ENCODE results near the gene DPY30. TPM values are rescaled to one million over a fixed set of nuclear protein-coding genes. Genes with fewer than 3 reads are reported as not detected.
A peak's percentile ranks its signal among the peaks of the same experiment; 100 is the strongest.

Gene DPY30
- total RNA-seq, 1 experiment from 2014 or later = 233 TPM

- no peak for DNase-seq (ENCODE audit: low spot score)
Observed at GRCh38 chr2:32009516-32010256, 29.9 kb downstream of the DPY30 start.

DNA sequence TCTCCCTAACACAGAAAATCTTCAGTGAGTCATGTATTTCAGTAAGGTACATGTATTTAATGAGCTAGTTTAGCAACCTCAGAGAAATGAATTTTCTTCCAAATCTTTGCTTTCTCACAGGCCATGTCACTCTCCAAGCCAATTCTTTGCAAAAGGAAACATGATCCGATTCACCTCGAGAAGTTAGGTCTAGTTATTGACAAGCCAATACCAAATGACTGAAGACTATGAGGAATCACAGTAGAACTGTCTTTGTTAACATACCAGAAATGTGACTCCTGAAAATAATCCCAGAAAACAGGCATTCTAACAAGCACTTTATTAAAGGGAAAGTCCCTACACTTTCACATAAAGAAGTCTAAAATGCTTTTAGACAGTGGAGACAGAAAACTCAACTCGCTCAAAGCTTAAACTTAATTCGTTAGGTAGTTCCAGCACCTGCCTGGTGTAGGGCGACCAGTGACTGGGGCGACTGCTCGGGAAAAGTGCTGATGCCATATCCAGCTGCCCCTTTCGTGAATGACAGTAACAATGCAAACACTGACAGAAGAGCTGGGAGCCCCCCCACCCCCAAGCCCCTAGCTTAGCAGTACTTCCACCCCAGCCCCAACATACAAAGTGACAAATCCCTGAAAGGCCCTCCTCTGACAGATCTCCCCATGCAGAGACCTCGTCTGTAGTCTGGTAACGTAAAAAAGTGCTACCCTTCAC is 30.6 kb downstream of the DPY30 start:
- peak; percentile 8 for DNase-seq (ENCODE audit: low spot score)

DNA sequence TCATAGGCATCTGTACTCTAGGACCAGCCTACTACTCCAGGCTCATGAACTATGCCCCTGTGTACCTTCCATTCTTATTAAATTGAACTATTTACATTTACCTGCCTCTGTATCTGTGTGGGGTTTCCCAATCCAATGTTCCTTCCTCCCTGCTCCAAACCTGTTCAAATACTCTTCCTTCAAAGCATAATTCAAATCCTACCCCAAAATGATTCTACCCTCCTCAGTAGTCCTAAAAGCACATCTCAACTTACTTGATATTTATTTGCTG is 32.5 kb downstream of the DPY30 start:
- DNase-seq (ENCODE audit: low spot score) = no peak

DNA sequence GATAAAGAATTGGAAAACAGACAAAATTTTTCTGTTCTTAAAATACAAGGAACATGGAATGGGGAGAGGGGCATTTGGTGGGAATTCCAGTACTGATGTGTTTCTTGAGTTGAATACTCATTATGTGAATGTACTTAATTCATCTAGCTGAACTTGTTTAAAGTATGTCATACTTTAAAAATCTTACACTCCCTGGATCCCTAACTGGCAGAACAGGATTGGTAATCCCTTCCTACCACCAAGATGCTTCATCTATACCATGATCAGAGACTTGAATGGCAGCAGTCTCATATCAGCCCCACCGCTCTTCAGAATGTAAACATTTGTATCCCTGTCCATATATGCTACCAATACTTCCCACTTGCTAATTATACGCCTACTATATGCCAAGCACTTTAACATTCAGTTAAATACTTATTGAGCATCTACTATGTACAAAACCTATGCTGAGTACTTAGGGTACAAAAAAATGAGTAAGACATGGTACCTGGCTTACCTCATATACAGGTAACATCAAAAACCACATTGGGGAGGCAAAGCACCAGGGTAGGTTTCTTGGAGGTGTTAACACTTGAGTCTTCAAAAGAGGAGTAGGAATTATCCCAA is 34.1 kb downstream of the DPY30 start:
- DNase-seq (ENCODE audit: low spot score) = no peak

GRCh38 chr2:32003791-32004190 is 35.8 kb downstream of the DPY30 start:
- DNase-seq (ENCODE audit: low spot score) = no peak

GRCh38 chr2:32002406-32002805 is 37.2 kb downstream of the DPY30 start:
- DNase-seq (ENCODE audit: low spot score) = no peak

- no peak for DNase-seq (ENCODE audit: low spot score)
Observed at GRCh38 chr2:31999438-31999837, 40.2 kb downstream of the DPY30 start.

- no peak for DNase-seq (ENCODE audit: low spot score)
Observed at GRCh38 chr2:31998731-31999383, 40.7 kb downstream of the DPY30 start.

GRCh38 chr2:31997653-31998052 is 42.0 kb downstream of the DPY30 start:
- DNase-seq (ENCODE audit: low spot score) = no peak

DNA sequence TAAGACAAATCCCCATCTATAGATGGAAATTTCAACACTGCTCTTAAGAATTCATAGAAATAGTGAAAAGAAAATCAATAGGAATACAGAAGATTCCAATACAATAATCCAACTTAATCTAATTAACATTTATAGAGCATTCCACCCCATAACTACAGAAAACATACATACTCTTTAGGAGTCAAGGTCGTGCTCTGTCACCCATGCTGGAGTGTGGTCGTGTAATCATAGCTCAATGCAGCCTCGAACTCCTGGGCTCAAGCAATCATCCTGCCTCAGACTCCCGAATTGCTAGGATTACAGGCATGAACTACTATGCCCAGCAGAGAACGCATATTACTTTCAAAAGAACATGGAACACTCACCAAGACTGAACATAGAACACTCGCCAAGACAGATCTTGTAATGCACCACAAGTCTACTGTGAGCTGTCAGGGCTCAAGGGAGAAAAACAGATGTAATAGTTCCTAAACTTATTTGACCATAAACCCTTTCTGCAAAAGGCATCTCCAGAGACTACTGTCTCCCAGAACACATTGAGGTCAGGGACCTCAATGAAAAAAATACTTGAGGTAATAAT is 42.9 kb downstream of the DPY30 start:
- DNase-seq (ENCODE audit: low spot score) = no peak

GRCh38 chr2:31992934-31993333 is 46.7 kb downstream of the DPY30 start:
- DNase-seq (ENCODE audit: low spot score) = no peak

DNA sequence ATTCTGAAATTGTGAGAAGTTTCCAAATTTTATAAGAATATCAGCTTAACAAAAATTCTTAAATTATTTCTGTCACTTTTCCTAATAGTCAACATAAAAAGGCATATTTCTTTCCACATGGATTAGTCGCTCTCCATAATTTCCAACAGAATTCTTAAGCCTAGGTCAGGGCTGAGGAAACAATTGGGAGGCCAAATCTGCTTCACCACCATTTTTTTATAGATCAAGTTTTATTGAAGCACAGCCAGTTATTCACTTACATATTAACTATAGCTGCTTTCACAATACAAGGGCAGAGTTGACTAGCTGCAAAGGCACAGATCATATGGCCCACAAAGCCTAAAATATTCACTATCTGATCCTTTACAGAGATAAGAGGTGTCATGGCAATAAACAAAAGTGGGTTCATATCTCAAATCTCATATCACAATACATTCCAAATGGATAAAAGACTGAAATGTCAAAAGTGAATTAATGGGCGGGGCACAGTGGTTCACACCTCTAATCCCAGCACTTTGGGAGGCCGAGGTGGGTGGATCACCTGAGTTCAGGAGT is 47.5 kb downstream of the DPY30 start:
- no peak for DNase-seq (ENCODE audit: low spot score)

- no peak for DNase-seq (ENCODE audit: low spot score)
Observed at GRCh38 chr2:31989946-31990345, 49.7 kb downstream of the DPY30 start.

- peak; percentile 40 for DNase-seq (ENCODE audit: low spot score)
Observed at GRCh38 chr2:31987454-31988220, 52.0 kb downstream of the DPY30 start.

DNA sequence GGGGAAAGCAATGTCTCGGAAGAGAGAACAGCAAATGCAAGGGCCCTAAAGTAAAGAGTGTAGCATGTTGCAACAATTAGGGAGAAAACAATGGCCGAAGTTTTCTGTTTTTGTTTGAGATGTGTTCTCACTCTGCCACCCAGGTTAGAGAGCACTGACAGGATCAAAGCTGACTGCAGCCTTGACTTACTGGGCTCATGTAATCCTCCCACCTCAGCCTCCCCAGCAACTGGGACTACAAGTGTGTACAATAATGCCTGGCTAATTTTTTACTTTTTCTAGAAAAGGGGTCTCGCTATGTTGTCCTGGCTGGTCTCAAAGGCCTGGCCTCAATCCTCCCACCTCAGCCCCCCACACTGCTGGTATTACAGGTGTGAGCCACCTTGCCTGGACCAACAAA is 52.7 kb downstream of the DPY30 start:
- no peak for DNase-seq (ENCODE audit: low spot score)

DNA sequence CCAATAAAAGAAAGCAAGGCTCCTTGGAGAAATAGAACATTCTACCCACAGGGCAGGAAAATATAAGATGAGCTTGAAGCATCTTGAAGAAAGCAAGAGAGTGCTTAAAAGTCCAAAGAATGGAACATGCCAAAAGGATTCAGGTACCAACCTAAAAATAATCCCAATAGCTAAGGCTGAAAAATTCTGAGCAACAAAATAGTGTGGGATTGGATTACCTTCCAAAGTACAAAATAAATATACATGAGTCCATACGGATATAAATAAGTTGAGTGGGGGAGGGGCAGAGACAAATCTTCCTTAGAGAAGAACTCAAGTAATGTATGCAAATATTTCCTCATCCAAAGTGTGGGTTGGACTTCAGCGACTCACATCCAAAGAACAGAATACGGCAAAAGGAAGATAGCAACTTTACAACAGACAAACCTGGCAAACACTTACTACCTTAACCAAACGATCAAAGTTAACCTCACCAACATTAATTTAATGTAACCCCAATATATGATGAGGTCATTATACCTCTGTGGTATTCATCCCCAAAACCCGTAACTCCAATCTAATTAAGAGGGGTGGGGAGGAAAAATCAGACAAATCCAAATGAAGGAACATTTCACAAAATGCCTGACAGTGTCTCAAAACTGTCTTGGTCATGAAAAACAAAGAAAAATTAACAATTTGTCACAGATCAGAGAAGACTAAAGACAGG is 55.7 kb downstream of the DPY30 start:
- no peak for DNase-seq (ENCODE audit: low spot score)

DNA sequence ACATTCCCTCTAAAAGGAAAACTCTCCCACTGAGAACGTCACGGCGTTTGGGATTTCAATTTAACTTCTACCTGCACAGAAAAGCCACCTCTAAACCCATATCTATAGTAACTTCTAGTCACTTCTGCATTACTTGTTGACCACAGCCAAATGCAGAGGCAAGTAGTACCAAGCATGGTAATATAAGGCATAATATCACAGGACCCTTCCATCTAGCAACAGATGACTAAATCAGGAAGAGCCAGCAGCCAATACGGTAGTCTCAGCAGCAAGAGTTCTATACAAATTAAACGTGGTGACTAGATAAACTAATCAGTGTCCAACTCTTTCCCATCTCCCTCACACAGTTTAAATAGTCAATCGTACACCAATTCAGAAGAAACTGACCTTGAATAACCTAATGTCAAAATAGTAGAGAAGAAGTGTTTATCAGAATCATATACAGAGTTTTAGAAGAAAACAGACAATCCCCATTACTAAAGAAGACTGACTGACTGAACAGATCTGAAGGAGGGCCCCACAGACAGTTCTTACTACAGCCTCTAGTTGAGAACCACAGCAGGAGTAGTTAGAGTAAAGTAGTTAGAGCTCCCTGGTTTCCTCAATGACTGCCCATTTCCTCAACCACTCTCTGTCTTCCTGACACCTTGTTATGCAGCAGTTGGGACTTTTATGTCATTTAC is 58.8 kb downstream of the DPY30 start:
- peak; percentile 38 for DNase-seq (ENCODE audit: low spot score)

- no peak for DNase-seq (ENCODE audit: low spot score)
Observed at GRCh38 chr2:31979956-31980355, 59.6 kb downstream of the DPY30 start.

GRCh38 chr2:31979018-31979417 is 60.6 kb downstream of the DPY30 start:
- DNase-seq (ENCODE audit: low spot score) = no peak

- DNase-seq (ENCODE audit: low spot score) = no peak
Observed at GRCh38 chr2:31978436-31978835, 61.2 kb downstream of the DPY30 start.

Data from A172 (cell line).